Epidermal melanocyte (primary cell): ENCODE measurements around the gene BCKDK.

Experiments used
- DNase-seq: peaks from one replicate; pipeline ENCODE4 v3.0.0; 2011; ENCODE audit warnings: low spot score; ENCODE audit not compliant: insufficient read length

Gene BCKDK

DNA sequence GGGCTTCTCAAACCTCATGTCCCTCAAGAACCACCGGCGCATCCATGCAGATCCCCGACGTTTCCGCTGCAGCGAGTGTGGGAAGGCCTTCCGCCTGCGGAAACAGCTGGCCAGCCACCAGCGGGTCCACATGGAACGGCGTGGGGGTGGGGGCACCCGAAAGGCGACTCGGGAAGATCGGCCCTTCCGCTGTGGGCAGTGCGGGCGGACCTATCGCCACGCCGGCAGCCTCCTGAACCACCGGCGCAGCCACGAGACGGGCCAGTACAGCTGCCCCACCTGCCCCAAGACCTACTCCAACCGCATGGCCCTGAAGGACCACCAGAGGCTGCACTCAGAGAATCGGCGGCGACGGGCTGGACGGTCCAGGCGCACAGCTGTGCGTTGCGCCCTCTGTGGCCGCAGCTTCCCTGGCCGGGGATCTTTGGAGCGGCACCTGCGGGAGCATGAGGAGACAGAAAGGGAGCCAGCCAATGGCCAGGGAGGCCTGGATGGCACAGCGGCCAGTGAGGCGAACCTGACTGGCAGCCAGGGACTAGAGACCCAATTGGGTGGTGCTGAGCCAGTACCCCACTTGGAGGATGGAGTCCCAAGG is 28.1 kb upstream of the BCKDK start:
- DNase-seq: no peak

DNA sequence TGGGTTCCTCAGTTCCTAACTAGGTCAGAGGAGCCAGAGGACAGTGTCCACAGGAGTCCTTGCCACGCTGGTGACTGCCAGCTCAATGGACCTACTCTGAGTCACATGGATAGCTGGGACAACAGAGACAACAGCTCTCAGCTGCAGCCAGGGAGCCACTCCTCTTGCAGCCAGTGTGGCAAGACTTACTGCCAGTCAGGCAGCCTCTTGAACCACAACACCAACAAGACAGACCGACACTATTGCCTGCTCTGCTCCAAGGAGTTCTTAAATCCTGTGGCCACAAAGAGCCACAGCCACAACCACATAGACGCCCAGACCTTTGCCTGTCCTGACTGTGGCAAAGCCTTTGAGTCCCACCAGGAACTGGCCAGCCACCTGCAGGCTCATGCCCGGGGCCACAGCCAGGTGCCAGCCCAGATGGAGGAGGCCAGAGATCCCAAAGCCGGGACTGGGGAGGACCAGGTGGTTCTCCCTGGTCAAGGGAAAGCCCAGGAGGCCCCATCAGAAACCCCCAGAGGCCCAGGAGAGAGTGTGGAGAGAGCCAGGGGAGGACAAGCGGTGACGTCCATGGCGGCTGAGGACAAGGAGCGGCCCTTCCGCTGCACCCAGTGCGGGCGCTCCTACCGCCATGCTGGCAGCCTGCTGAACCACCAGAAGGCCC is 27.3 kb upstream of the BCKDK start:
- no peak for DNase-seq

DNA sequence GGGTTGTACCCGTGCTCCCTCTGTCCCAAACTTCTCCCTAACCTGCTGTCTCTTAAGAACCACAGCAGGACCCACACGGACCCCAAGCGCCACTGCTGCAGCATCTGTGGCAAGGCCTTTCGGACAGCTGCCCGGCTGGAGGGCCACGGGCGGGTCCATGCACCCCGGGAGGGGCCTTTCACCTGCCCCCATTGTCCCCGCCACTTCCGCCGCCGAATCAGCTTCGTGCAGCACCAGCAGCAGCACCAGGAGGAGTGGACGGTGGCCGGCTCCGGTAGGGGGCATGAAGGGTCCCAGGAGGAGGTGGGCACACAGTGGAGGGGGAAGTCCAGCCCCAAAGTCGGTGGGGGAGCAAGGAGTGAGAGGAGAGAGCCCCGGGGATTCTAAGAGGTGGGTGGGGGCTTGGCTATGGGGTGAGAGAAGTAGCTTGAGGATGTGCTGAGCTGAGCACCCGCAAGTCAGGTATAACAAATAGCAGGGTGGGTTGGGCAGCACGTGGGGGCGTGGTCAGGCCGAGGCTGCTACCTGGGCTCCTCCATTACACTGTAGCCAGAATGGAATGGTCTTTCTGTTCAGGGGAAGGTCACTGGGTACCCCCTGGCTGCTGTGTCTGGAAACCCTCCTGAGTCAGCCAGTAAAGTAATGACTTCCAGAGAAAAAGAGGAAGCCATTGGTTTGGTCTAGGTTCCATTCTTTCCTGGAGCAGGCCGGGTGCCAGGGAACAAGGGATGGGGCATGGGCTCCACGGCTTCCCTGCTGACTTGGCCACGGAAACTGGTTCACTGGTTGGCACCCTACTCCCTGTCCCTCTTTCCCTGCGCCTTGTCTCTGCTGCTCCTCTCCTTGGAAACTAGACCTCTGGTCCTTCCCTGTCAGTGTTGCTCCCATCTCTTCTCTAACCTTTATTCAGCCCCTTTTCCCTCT is 26.5 kb upstream of the BCKDK start:
- peak; percentile 15 for DNase-seq

DNA sequence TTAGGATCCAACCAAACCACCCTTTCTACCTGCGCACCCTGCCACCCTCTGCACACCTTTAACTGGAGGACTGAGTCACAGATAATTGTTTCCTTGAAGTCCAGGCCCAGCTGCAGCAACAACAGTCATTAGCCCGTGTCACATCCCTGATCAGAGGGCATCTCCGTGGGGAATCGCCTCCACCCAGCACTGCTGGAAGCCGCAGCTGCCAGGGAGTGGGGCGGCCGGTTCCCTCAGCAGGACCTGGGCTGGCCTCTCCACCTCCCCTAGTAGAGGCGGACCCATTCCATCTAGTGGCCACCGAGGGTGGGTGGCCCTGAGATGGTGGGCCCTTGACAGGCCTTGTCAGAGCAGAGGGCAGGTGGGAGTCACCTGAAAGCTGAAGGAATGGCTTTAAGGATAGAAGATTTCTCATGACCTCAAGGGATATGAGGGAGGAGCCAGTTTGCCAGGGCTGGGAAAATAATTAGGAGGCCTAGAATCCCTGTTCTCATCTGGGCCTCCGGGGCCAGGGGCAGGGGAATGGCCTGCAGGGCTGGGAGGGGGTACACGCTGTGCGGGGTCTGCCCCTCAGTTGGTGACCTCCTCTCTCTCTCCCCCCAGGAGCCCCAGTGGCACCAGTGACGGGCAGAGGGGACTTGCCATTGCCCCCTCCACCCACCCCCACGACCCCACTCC is 25.7 kb upstream of the BCKDK start:
- DNase-seq: peak; percentile 14

DNA sequence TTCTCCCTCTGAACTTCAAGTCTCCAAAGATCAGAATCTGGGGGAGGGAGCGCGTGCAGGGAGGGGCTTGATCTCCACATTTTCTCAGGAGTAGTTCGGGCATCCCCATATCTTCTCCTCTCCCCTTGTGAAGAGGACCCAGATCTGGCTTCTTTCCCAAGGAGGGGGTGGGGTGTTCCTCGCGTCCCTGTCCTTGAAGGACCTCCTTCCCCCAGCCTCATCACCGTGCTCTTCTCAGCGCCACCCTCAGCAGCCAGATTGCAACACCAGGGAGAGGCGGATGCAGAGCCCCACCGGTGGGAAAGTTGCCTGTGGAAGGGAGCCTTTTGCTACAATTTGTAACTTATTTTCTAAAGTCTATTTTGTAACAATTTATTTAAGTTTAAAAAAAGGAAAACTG is 25.1 kb upstream of the BCKDK start:
- peak; percentile 4 for DNase-seq

DNA sequence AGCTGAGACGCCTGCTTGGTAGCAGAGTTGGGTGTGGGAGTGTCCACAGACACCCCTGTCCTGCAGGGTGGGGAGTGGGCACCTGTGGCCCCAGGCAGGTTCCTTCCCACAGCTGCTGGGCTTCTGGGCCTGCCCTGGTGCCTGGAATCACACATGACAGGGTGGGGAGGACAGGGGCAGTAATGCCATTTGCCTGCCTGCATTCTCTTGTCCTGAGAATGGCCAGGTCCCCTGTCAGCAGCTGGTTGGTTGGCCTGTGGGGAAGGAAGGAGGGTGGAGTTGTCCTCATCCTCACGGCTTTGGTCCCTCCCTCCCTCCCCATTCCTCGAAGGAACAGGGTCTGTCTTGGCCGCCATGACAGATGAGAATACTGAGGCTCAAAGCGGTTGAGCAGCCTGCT is 24.6 kb upstream of the BCKDK start:
- peak; percentile 15 for DNase-seq

DNA sequence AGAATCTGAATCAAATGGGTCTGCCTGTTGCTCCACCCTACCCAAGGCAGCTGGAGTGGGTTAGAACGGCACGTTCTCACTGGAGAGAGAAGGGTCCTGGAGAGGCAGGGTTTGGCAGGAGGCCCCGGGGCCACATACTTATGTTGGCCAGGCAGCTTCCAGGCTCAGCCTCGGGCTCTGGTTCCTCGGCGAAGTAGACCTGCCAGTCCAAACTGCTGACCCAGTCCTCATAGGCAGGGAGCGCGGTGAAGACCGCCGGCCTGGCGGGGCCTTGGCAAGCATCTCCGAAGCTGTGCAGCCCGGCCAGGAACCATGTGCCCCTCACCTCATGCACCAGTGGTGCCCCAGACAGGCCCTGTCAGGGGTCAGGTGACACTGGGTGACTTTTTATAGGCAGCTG is 24.2 kb upstream of the BCKDK start:
- DNase-seq: no peak

DNA sequence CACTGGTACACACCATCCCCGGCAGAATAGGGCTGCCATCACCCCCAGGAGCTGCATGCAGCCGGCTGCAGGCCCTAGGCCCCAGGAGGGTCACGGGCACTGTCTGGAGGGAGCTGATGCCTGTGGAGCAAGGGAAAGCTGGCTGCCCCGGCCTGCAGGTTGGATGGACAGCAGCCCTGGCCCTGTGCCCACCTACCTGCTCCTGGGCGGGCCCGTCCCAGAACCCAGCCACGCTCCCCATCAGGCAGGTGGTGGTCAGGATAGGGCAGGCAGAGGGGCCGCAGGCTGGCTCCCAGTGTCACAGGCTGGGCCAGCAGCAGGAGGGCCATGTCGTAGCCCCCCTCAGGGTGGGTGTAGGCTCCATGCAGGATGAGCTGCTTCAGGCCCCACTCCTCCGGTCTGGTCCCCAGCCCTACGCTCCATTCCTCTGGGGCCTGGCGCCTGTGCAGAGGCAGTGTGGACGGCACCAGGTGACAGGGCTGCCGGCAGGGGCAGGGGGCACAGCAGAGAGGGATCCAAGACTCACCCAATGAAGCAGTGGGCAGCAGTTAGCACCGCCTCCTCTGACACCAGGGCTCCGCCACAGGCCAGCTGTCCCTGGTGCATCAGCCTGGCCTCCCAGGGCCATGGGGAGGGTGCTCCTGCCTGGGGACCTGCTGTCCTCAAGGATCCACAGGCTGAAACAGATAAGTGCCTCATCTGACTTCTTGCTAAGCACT is 23.4 kb upstream of the BCKDK start:
- peak; percentile 15 for DNase-seq

DNA sequence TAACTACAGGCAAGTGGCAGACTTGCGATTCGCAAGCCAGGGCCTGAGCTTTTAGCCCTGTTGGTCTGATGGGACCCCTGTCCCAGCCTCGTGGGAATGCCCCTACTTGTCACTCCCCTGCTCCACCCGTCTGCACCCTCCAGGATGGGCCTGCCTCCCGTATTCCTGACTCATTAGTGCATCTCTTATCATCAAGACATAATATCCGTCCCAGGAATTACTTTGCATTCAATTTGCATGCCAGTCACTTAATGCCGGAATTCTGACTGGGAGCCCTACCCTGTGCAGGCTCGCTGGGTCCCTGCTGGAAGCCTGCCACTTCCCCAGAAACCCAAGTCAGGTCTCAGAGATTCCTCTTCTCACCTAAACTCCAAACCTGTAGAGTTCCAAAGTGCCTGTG is 22.8 kb upstream of the BCKDK start:
- peak; percentile 13 for DNase-seq

DNA sequence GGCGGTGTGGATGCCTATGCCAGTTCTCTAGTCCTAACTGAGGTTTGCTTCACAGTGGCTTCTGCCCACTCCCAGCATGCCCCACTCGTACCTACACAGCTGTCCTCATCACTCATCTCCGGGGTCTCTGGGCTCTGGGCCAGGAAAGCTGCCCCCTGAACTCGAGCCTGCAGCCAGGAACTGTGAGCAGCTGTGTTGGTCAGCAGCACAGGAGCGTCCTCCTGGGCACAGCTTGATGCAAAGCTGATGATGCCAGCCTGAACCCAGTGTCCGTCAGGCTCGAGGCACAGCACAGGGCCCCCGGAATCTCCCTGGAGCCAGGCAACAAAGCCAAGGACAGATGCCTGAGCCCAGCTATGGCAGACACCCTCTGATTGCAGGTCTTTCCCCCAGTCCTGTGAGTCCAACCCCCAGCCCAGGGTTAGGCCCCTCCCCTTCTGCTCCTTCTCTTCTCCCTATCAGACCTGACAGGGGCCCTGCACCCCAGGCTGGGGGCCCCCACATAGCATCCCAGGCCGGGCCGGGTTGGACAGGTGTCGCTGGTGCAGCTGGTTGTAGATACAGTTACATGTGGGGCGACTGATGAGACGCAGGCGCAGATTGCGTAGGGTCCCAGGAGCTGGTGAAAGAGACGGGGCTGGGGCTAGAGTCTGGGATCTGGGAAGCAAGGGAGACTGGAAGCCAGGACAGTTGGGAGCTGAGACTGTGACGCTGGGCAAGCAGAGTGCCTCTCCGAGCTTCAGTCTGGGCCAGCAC is 22.1 kb upstream of the BCKDK start:
- DNase-seq: peak; percentile 11

DNA sequence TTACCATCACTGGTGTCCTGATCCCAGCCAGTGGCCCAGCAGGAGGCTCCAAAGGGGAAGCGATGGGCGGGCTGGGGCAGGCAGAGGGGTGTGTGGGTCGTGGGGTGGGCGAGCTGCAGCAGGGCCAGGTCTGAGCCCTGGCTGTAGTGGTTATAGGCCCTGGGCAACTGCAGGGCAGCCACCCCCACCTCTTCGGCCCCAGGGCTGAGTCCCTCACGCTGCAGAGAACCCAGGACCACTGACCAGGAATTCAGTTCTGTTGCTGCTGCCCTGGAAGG is 21.6 kb upstream of the BCKDK start:
- peak; percentile 4 for DNase-seq

DNA sequence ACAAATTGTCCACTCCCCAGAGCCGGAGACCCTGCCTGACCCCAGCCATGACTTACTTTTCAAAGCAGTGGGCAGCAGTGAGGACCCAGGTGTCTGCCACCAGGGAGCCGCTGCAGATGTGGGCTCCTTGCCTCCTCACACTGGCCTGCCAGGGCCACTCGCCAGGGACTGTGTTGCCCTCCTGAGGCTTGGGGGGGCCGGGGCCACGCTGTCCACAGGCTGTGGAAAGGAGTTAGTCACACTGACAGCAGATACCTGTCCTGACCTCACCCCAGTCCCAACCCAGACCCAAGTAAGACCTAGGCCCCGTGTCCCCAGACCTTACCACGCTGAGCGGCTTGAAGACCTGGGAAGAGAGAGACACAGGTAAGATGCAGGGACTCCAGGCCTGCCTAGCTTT is 20.7 kb upstream of the BCKDK start:
- no peak for DNase-seq

DNA sequence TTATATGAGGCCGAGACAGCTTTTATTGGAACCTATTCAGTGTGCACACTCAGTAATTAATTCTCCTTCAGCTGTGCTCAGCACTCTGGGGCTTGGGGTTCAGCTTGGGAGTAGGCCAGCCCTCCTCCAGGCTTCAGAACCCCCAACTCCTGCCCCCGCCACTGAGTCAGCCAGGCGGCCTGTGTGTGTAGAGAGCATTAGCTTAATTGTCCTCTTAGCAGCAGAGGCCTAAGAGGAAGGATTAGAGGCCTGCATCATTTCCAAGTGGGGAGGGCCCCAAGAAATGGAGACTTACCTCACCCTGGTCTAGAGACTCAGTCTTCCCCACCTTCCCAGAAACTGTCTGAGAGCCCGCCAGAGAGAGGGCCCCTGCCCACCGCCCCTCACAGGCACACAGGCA is 20.2 kb upstream of the BCKDK start:
- DNase-seq: no peak

DNA sequence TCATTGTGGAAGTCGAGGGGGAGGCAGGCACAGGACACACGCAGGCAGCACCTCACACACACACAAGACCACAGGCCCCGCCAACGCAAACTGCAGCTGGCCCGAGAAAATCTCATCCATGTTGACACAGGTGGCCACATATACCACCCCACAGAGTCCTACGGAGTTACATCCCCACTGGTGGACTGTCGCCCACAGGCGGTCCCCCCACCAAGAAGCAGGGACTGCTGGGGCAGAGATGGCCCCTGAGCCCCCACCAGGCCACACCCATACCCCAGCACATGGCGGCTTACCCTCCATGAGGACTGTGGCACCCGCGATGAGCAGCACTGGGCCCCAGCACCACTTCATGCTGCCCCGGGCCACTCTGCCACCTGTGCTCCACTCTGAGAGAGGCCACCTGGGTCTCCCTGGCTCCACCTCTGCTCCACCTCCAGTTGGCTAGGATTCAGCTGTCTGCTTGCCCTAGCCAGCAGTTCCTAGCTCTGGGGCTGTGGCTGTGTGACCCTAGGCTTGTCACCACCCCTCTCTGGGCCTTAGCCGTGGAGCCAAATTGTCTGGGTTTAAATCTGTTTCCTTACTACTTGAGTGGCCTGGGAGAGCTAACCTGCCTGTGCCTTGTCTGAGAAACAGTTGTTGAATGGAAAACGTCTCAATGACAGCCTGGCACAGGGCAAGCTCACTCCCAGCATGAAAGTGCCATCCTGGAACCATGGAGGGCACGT is 19.6 kb upstream of the BCKDK start, which contains the start of gene PRSS53:
PRSS53 (minus strand) TSS at position 485 of the 725 bp plus-strand sequence; CDS start at position 351, 134 bp downstream.
- DNase-seq: peak; percentile 12

DNA sequence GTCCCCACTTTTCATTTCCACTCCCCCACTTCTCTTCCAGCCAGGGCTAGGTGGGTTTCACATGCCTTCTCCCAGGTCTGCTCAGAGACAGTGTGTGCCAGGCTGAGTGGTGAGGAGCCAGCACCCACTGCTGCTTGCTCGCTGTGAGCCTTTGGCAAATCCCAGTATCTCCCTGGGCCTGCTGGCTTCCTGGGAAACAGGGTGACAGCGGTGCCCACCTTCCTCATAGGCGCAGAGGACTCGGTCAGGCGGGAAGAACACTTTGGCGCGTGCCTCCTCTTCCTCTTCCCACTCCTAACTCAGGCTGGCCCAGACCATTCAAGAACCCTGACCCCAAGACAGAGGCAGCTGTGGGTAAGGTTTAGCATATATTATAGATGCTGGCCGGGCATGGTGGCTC is 19.0 kb upstream of the BCKDK start:
- DNase-seq: no peak

DNA sequence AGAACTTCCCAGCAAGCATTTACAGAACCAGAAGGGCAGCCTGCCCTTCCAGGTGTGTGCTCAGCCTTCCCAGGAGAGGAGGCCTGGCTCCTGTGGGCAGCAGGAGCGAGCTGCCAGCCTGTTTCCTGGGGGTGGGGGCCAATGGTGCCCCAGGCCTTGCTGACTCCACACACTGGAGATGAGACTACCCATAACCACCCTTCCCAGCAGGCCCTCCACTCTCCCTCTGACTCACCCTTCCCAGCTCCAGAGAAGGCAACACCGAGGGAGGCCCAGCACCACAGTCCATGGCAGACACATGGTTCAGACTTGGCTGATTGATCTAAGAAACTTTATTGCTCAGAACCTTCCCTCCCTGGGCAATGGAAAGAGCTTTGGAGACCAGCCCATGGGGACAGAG is 17.6 kb upstream of the BCKDK start:
- no peak for DNase-seq

DNA sequence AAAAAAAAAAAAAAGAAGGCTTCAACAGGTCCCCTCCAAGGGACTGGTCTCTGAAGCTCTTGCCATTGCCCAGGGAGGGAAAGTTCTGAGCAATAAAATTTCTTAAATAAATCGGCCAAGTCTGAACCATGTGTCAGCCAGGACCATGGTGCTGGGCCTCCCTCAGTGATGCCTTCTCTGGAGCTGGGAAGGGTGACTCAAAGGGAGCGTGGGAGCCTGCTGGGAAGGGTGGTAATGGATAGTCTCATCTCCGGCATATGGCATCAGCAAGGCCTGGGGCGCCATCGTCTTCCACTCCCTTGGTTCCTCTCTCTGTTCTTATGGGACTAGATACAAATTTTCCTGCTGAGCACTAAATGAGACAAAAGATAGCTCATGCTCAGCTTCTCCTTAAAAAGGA is 15.9 kb upstream of the BCKDK start:
- DNase-seq: peak; percentile 12

DNA sequence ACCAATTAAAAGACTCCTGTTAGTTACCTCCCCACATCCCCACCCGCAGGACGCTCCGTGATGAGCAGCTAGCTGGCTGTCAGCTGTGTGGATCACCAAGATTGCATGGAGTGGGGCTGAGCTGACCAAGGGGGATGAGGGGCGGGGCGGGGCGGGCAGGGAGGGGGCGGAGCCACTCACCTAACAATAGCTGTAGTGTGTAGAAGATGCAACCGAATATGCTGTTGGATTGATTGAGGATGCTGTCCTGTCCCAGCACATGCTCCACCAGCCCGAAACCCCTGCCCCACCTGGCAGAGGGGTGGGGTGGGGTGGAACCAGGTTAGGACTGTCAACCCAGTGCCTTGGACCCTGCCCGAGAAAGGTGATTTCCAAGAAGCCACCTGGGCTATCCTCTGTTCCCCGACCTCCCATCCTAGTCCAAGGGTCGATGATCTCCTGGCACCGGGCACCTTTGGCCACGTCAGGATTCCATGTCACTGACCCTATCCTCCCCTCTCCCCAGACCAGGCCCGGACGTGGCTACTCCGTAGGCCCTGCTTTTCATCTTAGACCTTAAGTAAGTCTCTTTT is 15.0 kb upstream of the BCKDK start:
- peak; percentile 70 for DNase-seq

DNA sequence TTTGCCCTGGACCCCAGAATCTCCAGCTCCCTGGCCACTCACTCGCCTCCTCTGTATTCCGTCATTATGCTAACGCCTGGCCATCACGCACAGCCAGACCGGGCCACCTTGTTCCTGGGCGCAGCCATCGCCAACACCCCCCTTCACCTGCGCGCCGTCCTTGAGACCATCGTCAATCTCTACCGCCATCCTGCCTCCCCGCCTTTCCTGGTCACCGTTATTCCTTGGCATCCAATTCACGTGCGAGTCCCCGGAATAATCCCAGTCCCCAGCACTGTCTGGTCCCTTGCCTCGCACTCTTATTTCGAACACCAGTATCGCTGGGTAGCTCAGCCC is 14.1 kb upstream of the BCKDK start:
- DNase-seq: peak; percentile 11
